ENCODE measurements around the gene GNAT1.

GNAT1 gene

GRCh38 chr3:50182533-50183099 lies 8.8 kb upstream of the GNAT1 start:
- no peak for DNase-seq

- no peak for DNase-seq
Measured at GRCh38 chr3:50183755-50184154, 7.7 kb upstream of the GNAT1 start.

- no peak for DNase-seq
Measured at GRCh38 chr3:50184242-50184978, 7.0 kb upstream of the GNAT1 start.

- no peak for DNase-seq
Measured at GRCh38 chr3:50185230-50185629, 6.2 kb upstream of the GNAT1 start.

GRCh38 chr3:50186096-50186495 lies 5.3 kb upstream of the GNAT1 start:
- no peak for DNase-seq

- DNase-seq, result no peak
Measured at GRCh38 chr3:50187750-50188149, 3.7 kb upstream of the GNAT1 start.

GRCh38 chr3:50189274-50189673 lies 2.1 kb upstream of the GNAT1 start:
- DNase-seq, result peak; percentile 77

GRCh38 chr3:50189989-50190388 lies 1.4 kb upstream of the GNAT1 start:
- DNase-seq, result no peak

GRCh38 chr3:50192124-50192523 lies 714 bp downstream of the GNAT1 start:
- no peak for DNase-seq

- DNase-seq, result peak; percentile 53
Measured at GRCh38 chr3:50192689-50193141, 1.3 kb downstream of the GNAT1 start.

GRCh38 chr3:50193286-50193685 lies 1.9 kb downstream of the GNAT1 start:
- no peak for DNase-seq

- DNase-seq, result no peak
Measured at GRCh38 chr3:50193746-50194127, 2.3 kb downstream of the GNAT1 start.

- peak; percentile 55 for DNase-seq
Measured at GRCh38 chr3:50194128-50194902, 2.9 kb downstream of the GNAT1 start.

GRCh38 chr3:50194903-50195500 lies 3.6 kb downstream of the GNAT1 start:
- DNase-seq, result peak; percentile 15

- DNase-seq, result no peak
Measured at GRCh38 chr3:50195501-50196252, 4.3 kb downstream of the GNAT1 start.

- DNase-seq, result no peak
Measured at GRCh38 chr3:50196253-50196801, 4.9 kb downstream of the GNAT1 start.

- no peak for DNase-seq
Measured at GRCh38 chr3:50201573-50202315, 10.3 kb downstream of the GNAT1 start.

GRCh38 chr3:50202353-50203112 lies 11.1 kb downstream of the GNAT1 start:
- DNase-seq, result no peak

GRCh38 chr3:50203113-50203808 lies 11.9 kb downstream of the GNAT1 start:
- DNase-seq, result no peak
